H1 (cell line): ENCODE results near the gene MANBA. TPM values are rescaled to one million over a fixed set of nuclear protein-coding genes. Genes with fewer than 3 reads are reported as not detected.
"Not testable (repeated sequence)": the region's sequence is repeated elsewhere in the genome, so short reads cannot be mapped to it uniquely, and the experiment has no call there.

Experiments
- CTCF ChIA-PET: fragments of 300-600 bp; sonication (Branson Sonifier 250); formaldehyde crosslinking; loops from one replicate; lab custom pipeline; 2021; ENCODE audit not compliant: partially characterized antibody; lab: Charles Lee
- POLR2A ChIA-PET: fragments of 300-600 bp; sonication (Branson Sonifier 250); formaldehyde crosslinking; loops from one replicate; lab custom pipeline; 2021; ENCODE audit warnings: inconsistent platforms; ENCODE audit not compliant: partially characterized antibody; lab: Charles Lee
- DNase-seq, 2 experiments: peaks; one replicate each; pipeline versions ENCODE4 v3.0.0 to v3.0.0-alpha.2; 2010 to 2022; ENCODE audit warnings: low spot score in 2 of 2, low read depth in 1 of 2, mixed read lengths in 1 of 2
- FAIRE-seq: peaks from 2 replicates; lab custom pipeline; 2011; peaks lifted over from hg19 to GRCh38; lab: Jason Lieb, UNC
- H2AFZ ChIP-seq: 2 replicates; pipeline ENCODE4 v1.8.1; 2012; ENCODE audit warnings: low read length, inconsistent platforms
- H2AK5ac ChIP-seq: 2 replicates; pipeline ENCODE4 v1.6.1; 2013; ENCODE audit warnings: low read depth, low read length
- H2BK120ac ChIP-seq: replicated peaks from 2 replicates; pipeline ENCODE3; 2013; ENCODE audit warnings: low read depth, low read length, inconsistent platforms
- H2BK12ac ChIP-seq: 2 replicates; pipeline ENCODE4 v1.6.1; 2013; ENCODE audit warnings: low read depth, low read length
- H2BK15ac ChIP-seq: 2 replicates; pipeline ENCODE4 v1.6.1; 2013; ENCODE audit warnings: low read length
- H2BK20ac ChIP-seq: 2 replicates; pipeline ENCODE4 v1.6.1; 2013; ENCODE audit warnings: low read length
- H2BK5ac ChIP-seq: 2 replicates; pipeline ENCODE4 v1.6.1; 2013; ENCODE audit warnings: low read depth, low read length
- H3K14ac ChIP-seq: 2 replicates; pipeline ENCODE4 v1.6.1; 2013; ENCODE audit warnings: inconsistent platforms; ENCODE audit not compliant: insufficient read length
- H3K18ac ChIP-seq: 2 replicates; pipeline ENCODE4 v1.6.1; 2013; ENCODE audit warnings: low read length; ENCODE audit errors: extremely low read depth
- H3K23ac ChIP-seq: 2 replicates; pipeline ENCODE4 v1.6.1; 2013; ENCODE audit warnings: inconsistent platforms; ENCODE audit not compliant: insufficient read length
- H3K23me2 ChIP-seq: 2 replicates; pipeline ENCODE4 v1.6.1; 2013; ENCODE audit warnings: low read depth, low read length
- H3K27ac ChIP-seq: 2 replicates; pipeline ENCODE4 v1.6.1; 2011; ENCODE audit warnings: low read depth, low read length, inconsistent platforms
- H3K27me3 ChIP-seq, 4 experiments: replicated peaks in 1 of 4; 1 replicate in 1 of 4; 2 replicates in 3 of 4; pipeline versions ENCODE4 v1.6.1 to v1.8.1; 2011 to 2013; ENCODE audit warnings: low read length in 3 of 4, mild to moderate bottlenecking in 3 of 4, inconsistent platforms in 2 of 4, mixed read lengths in 2 of 4, moderate library complexity in 1 of 4; ENCODE audit not compliant: control insufficient read depth in 3 of 4, insufficient read depth in 3 of 4; ENCODE audit errors: extremely low read depth in 1 of 4
- H3K36me3 ChIP-seq, 4 experiments: 2 replicates each; pipeline versions ENCODE4 v1.6.1 to v1.8.1; 2011 to 2013; ENCODE audit warnings: mild to moderate bottlenecking in 4 of 4, low read length in 3 of 4, moderate library complexity in 2 of 4, control low read depth in 1 of 4, inconsistent platforms in 1 of 4; ENCODE audit not compliant: insufficient read depth in 4 of 4, control insufficient read depth in 2 of 4
- H3K4ac ChIP-seq: replicated peaks from 2 replicates; pipeline ENCODE3; 2013; ENCODE audit warnings: low read length, low read depth, mixed read lengths, inconsistent platforms; ENCODE audit not compliant: insufficient read length
- H3K4me1 ChIP-seq, 4 experiments: replicated peaks in 1 of 4; 1 replicate in 1 of 4; 2 replicates in 3 of 4; pipeline versions ENCODE4 v1.6.1 to v1.8.1; 2011 to 2013; ENCODE audit warnings: low read length in 3 of 4, inconsistent platforms in 2 of 4, mixed read lengths in 1 of 4; ENCODE audit not compliant: insufficient read depth in 4 of 4, control insufficient read depth in 3 of 4
- H3K4me2 ChIP-seq, 2 experiments: 2 replicates each; pipeline versions ENCODE4 v1.6.1 to v1.8.1; 2011 to 2013; ENCODE audit warnings: low read depth in 2 of 2, low read length in 2 of 2, control low read depth in 1 of 2, inconsistent platforms in 1 of 2, mild to moderate bottlenecking in 1 of 2; ENCODE audit not compliant: insufficient read depth in 1 of 2
- H3K4me3 ChIP-seq, 4 experiments: fragments of 200-600, 300-600 bp in 1 of 4; sonication (generic), shearing (Covaris generic), sonication (Bioruptor Twin) in 1 of 4; 2 replicates each; pipeline versions ENCODE4 v1.5.1 to v1.8.1; 2011 to 2016; ENCODE audit warnings: low read length in 4 of 4, low read depth in 3 of 4, control low read depth in 2 of 4, inconsistent platforms in 2 of 4, mild to moderate bottlenecking in 2 of 4, mixed read lengths in 1 of 4, moderate library complexity in 1 of 4; ENCODE audit not compliant: insufficient read depth in 2 of 4; ENCODE audit errors: extremely low read depth in 1 of 4
- H3K56ac ChIP-seq: replicated peaks from 2 replicates; pipeline ENCODE3; 2013; ENCODE audit warnings: low read depth, mild to moderate bottlenecking, mixed read lengths, low read length, inconsistent platforms; ENCODE audit not compliant: insufficient read length
- H3K79me1 ChIP-seq: 2 replicates; pipeline ENCODE4 v1.6.1; 2013; ENCODE audit warnings: low read depth, low read length, control low read depth
- H3K79me2 ChIP-seq, 2 experiments: 2 replicates each; pipeline versions ENCODE4 v1.6.1 to v1.8.1; 2012 to 2013; ENCODE audit warnings: low read length in 2 of 2, mild to moderate bottlenecking in 2 of 2, inconsistent platforms in 1 of 2; ENCODE audit not compliant: insufficient read depth in 2 of 2, control insufficient read depth in 1 of 2
- H3K9ac ChIP-seq, 4 experiments: replicated peaks in 1 of 4; 1 replicate in 1 of 4; 2 replicates in 3 of 4; pipeline versions ENCODE4 v1.6.1 to v1.8.1; 2011 to 2013; ENCODE audit warnings: low read depth in 3 of 4, low read length in 3 of 4, control low read depth in 2 of 4, mild to moderate bottlenecking in 2 of 4, moderate library complexity in 2 of 4, inconsistent platforms in 1 of 4; ENCODE audit errors: extremely low read depth in 1 of 4
- H3K9me3 ChIP-seq, 2 experiments: 2 replicates each; pipeline versions ENCODE4 v1.6.1 to v1.8.1; 2012 to 2013; ENCODE audit warnings: mild to moderate bottlenecking in 2 of 2, moderate library complexity in 2 of 2, control low read depth in 1 of 2, inconsistent platforms in 1 of 2, low read depth in 1 of 2, low read length in 1 of 2, mixed read lengths in 1 of 2; ENCODE audit not compliant: insufficient read depth in 2 of 2
- H4K20me1 ChIP-seq, 2 experiments: replicated peaks in 1 of 2; 2 replicates each; pipeline versions ENCODE3 to v1.8.1; 2011 to 2013; ENCODE audit warnings: inconsistent platforms in 2 of 2, low read length in 2 of 2, mild to moderate bottlenecking in 1 of 2; ENCODE audit not compliant: insufficient read depth in 2 of 2, control insufficient read depth in 1 of 2
- H4K5ac ChIP-seq: 2 replicates; pipeline ENCODE4 v1.6.1; 2013; ENCODE audit warnings: low read length, low read depth, mixed read lengths, inconsistent platforms; ENCODE audit not compliant: insufficient read length
- H4K8ac ChIP-seq: 2 replicates; pipeline ENCODE4 v1.8.0; 2013; ENCODE audit warnings: mild to moderate bottlenecking, moderate library complexity, low read length, inconsistent platforms; ENCODE audit not compliant: insufficient read depth; ENCODE audit errors: extremely low read depth
- H4K91ac ChIP-seq: replicated peaks from 2 replicates; pipeline ENCODE3; 2013; ENCODE audit warnings: low read length, mixed read lengths, inconsistent platforms; ENCODE audit not compliant: insufficient read length
- WGBS, 2 experiments: shearing (Covaris generic) in 1 of 2; methylation state at CpG; one replicate each; pipeline versions ENCODE4 v1.1.6 to v1.1.7; 2013 to 2015; ENCODE audit warnings: low lambda C conversion rate in 2 of 2, mixed read lengths in 2 of 2, inconsistent platforms in 1 of 2, low coverage in 1 of 2, missing lambda C conversion rate in 1 of 2; ENCODE audit not compliant: insufficient replicate concordance in 2 of 2, insufficient coverage in 1 of 2, insufficient read length in 1 of 2; ENCODE audit errors: extremely low coverage in 1 of 2, missing lambda C conversion rate in 1 of 2; 5-methylcytosine and 5-hydroxymethylcytosine counted together
- polyA plus RNA-seq, 7 experiments: library from polyadenylated mRNA; depleted of rRNA in 3 of 7; stranded (reverse) in 5 of 7; unstranded in 2 of 7; fragments of >200 nt in 5 of 7; fragments of 200-250 nt in 2 of 7; gene quantifications; 1 replicate in 5 of 7; 2 replicates in 1 of 7; 4 replicates in 1 of 7; pipeline versions ENCODE4 v1.2.1 to v1.2.3, GENCODE V29; 2011 to 2013; ENCODE audit warnings: missing spikeins in 2 of 7, mixed read lengths in 2 of 7
- total RNA-seq: library from RNA; stranded (reverse); fragmentation: NEBNext Ultra II Directional; extraction: Animal tissue kit (Norgen Biotek cat#: 25700); gene quantifications from 2 replicates; pipeline ENCODE4 v1.2.1, GENCODE V29; 2021

Gene MANBA
- total and polyA plus RNA-seq, 2 of the 8 experiments (the other 6 are each of a cell fraction or from before 2014, with no cell fraction given) = 22.9 to 27.8 TPM

DNA sequence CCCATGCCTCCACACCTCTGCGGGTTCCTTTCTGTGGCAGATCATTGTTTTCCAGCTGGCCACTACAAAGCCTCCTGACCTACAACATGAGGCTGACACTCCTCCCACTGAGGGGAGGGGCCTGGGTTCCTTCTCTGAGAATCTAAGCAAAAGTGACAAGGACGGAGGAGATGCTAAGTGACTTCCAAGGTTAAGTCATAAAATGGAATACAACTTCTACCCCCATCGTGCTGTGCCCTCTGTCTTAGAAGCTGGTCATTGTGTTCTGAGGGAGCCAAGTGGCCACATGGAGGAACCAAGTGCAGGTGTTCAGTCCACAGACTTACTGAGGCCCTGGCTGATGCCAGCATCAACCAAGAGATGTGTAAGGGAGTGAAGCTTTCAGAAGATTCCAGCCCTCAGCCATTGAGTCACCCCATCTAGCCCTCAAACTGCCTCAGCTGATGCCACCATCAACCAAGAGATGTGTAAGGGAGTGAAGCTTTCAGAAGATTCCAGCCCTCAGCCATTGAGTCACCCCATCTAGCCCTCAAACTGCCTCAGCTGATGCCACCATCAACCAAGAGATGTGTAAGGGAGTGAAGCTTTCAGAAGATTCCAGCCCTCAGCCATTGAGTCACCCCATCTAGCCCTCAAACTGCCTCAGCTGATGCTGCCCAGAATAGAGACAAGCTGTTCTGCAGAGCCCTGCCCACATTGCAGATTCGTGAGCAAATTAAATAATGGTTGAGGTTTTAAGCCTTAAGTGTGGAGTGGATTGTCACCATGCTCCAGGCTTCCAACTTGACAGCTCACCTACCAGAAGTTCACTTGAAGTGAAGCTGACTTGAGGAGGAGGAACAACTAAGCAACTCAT is 140.8 kb downstream of the MANBA start:
- H3K23ac ChIP-seq, H3K4me3 ChIP-seq, H3K79me1 ChIP-seq, FAIRE-seq, H4K91ac ChIP-seq, H3K27ac ChIP-seq, H3K9ac ChIP-seq, H3K4ac ChIP-seq, H2AK5ac ChIP-seq, H4K8ac ChIP-seq, H3K9me3 ChIP-seq, H2BK120ac ChIP-seq, H2BK12ac ChIP-seq, H2BK5ac ChIP-seq, H2BK15ac ChIP-seq, H4K20me1 ChIP-seq, H3K18ac ChIP-seq, H4K5ac ChIP-seq, H3K14ac ChIP-seq, H3K79me2 ChIP-seq, H3K4me2 ChIP-seq, H3K23me2 ChIP-seq, H2AFZ ChIP-seq, H3K36me3 ChIP-seq, H3K27me3 ChIP-seq, DNase-seq, H2BK20ac ChIP-seq, H3K56ac ChIP-seq: not testable (repeated sequence)
- POLR2A ChIA-PET = interaction anchor here (0.8 kb wide), 1 partner anchor 8 kb away, joined by 3 read pairs; no protein-coding TSS in a partner anchor
- WGBS, 2 experiments = 87% methylated on average over 4 of the region's 4 CpGs; no CpG with 5 or more reads in 1 of the 2 experiments
- peaks cover 5 to 10% (median 6%) of the 10 kb centered on the region in 4 experiments; a peak in 6 of 7 replicates for H3K4me1 ChIP-seq
- CTCF ChIA-PET = interaction anchor here (0.8 to 2.1 kb wide), 17 partner anchors 9 to 472 kb away, joined by 3 to 10 read pairs (median 4); no protein-coding TSS in a partner anchor
